Breast epithelium (tissue), 4 donors: Measurements from ENCODE around the gene PTH1R. TPM values are rescaled to one million over a fixed set of nuclear protein-coding genes. Genes with fewer than 3 reads are reported as not detected.

Source experiments
- DNase-seq, 2 donors: peaks; one replicate each; pipeline ENCODE4 v3.0.0-alpha.2; 2019; ENCODE audit warnings: low spot score in 2 of 2
- H3K27ac ChIP-seq, 2 donors: fragments of 200-600 bp; sonication (generic) in 1 of 2; one replicate each; pipeline ENCODE4 v1.5.1; 2016 to 2019; ENCODE audit warnings: mild to moderate bottlenecking in 1 of 2
- H3K27me3 ChIP-seq, 2 donors: fragments of 200-600 bp; sonication (generic) in 1 of 2; one replicate each; pipeline versions ENCODE4 v1.5.1 to v1.6.0; 2017 to 2019; ENCODE audit warnings: control low read depth in 1 of 2, mild to moderate bottlenecking in 1 of 2
- H3K36me3 ChIP-seq: fragments of 200-600 bp; one replicate; pipeline ENCODE4 v1.5.1; 2019
- H3K4me1 ChIP-seq, 2 donors: fragments of 200-600 bp; sonication (generic); one replicate each; pipeline ENCODE4 v1.5.1; 2016 to 2019; ENCODE audit warnings: control low read depth in 1 of 2
- H3K4me3 ChIP-seq, 3 donors: fragments of 200-600 bp; sonication (generic); 1 replicate in 2 of 3; 2 replicates in 1 of 3; pipeline ENCODE4 v1.5.1; 2016 to 2019; ENCODE audit warnings: mild to moderate bottlenecking in 3 of 3, moderate library complexity in 2 of 3
- H3K9me3 ChIP-seq, 2 donors: fragments of 200-600 bp; sonication (generic) in 1 of 2; one replicate each; pipeline ENCODE4 v1.5.1; 2016 to 2019; ENCODE audit warnings: control low read depth in 1 of 2
- POLR2A ChIP-seq: fragments of 450-650 bp; IDR thresholded peaks from one replicate; pipeline ENCODE4 v1.6.1; 2016; ENCODE audit warnings: antibody characterized with exemption, mild to moderate bottlenecking, moderate library complexity
- POLR2AphosphoS5 ChIP-seq, 3 donors: sonication (generic); formaldehyde crosslinking; IDR thresholded peaks; one replicate each; pipeline ENCODE4 v1.6.1; 2017; ENCODE audit warnings: antibody characterized with exemption in 3 of 3
- intact Hi-C: fragments of 100-400 bp; cut with DNase I; formaldehyde crosslinking; loops from one replicate; pipeline ENCODE4 v1.15.1; 2023; ENCODE audit warnings: low total_unique reads
- total RNA-seq, 3 donors: library from RNA; depleted of rRNA; stranded (reverse); fragments of >200 nt; gene quantifications; one replicate each; pipeline ENCODE4 v1.1.0, GENCODE V29; 2016
- TF ChIP-seq, protein P1 (sequence below), 3 donors: fragments of 450-650 bp; IDR thresholded peaks; one replicate each; pipeline ENCODE4 v1.5.1; 2016 to 2017; ENCODE audit warnings: antibody characterized with exemption in 3 of 3, mild to moderate bottlenecking in 3 of 3, moderate library complexity in 3 of 3

Gene PTH1R
- total RNA-seq, 3 donors from 2014 or later: 4.7 to 38.2 (median 13.4) TPM

DNA sequence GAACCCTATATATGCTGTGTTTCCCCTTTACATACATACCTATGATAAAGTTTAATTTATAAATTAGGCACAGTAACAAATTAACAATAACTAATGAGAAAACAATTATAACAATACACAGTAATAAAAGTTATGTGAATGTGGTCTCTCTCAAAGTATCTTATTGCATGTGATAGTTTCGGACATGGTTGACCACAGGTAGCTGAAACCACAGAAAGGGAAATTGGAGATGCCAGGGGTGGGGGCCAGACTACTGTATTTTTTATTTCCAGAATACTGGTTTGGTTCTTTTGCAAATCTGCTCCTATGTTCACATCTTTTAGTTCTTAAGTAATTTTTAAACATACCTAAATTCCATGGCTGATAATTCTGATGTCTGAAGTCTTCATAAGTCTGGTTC, 40.7 kb downstream of the PTH1R start:
- no peaks in the 10 kb centered on the region for H3K9me3 ChIP-seq
- DNase-seq: no peak
- no peaks in the 10 kb centered on the region for H3K27me3 ChIP-seq
- H3K4me1 ChIP-seq: no peaks in the 10 kb centered on the region
- intact Hi-C loops: no loop called here
- TF ChIP-seq POLR2A: no peak
- TF ChIP-seq POLR2AphosphoS5 (IDR thresholded peaks at IDR 0.05): no peak
- TF ChIP-seq, protein P1, sequence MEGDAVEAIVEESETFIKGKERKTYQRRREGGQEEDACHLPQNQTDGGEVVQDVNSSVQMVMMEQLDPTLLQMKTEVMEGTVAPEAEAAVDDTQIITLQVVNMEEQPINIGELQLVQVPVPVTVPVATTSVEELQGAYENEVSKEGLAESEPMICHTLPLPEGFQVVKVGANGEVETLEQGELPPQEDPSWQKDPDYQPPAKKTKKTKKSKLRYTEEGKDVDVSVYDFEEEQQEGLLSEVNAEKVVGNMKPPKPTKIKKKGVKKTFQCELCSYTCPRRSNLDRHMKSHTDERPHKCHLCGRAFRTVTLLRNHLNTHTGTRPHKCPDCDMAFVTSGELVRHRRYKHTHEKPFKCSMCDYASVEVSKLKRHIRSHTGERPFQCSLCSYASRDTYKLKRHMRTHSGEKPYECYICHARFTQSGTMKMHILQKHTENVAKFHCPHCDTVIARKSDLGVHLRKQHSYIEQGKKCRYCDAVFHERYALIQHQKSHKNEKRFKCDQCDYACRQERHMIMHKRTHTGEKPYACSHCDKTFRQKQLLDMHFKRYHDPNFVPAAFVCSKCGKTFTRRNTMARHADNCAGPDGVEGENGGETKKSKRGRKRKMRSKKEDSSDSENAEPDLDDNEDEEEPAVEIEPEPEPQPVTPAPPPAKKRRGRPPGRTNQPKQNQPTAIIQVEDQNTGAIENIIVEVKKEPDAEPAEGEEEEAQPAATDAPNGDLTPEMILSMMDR (IDR thresholded peaks at IDR 0.05): no peak
- H3K4me3 ChIP-seq: no peak overlapping the region
- H3K27ac ChIP-seq: no peak overlapping the region
- H3K36me3 ChIP-seq: no peaks in the 10 kb centered on the region

DNA sequence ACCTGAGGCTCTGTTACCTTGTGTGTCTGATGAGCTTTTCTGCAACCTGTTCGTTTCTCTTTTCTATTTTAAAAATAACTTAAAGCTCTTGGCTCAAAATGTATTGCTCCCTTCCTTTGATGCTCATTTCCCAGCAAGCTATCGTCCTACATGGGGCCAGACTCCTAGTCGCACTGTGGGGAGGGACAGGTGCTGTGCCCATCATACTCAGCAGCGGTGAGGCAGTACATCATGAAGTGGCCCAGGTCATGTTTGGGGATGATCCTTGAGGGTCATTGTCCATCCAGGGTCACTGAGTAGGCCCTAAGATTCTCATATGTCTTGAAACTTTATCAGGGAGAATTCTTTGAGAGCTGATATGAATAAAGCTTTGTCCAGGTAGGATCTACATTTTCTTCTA, 41.1 kb downstream of the PTH1R start:
- Histone ChIP-seq H3K4me3 (no peak overlapping the region), H3K36me3 (no peaks in the 10 kb centered on the region), H3K9me3 (no peaks in the 10 kb centered on the region), H3K27me3 (no peaks in the 10 kb centered on the region), H3K4me1 (no peaks in the 10 kb centered on the region), H3K27ac (no peak overlapping the region)
- TF ChIP-seq POLR2AphosphoS5 (IDR thresholded peaks at IDR 0.05): no peak
- TF ChIP-seq, protein P1 (IDR thresholded peaks at IDR 0.05): no peak
- no peak for TF ChIP-seq POLR2A
- no peak for DNase-seq
- intact Hi-C loops: no loop called here

DNA sequence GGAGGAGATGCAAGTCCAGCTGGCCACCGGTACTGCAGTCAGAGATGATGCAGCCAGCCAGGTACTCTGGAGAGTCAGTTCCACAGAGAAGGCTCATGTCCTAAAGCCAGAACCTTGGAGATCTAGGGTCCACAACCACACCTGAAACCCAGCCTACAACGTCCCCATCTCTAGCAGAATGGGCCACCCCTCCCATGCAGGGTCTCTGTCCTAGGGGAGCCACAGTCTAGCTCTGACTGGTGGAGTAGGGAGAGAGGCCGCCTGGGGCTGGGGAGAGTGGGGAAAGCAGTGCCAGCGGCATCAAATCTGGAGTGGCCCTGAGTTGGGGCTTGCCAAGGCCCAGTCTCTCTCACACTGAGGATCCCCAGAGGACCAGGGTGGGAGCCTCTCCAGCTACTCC, 43.5 kb downstream of the PTH1R start:
- no peak overlapping the region for H3K27ac ChIP-seq
- no peak for DNase-seq
- H3K9me3 ChIP-seq: no peaks in the 10 kb centered on the region
- H3K36me3 ChIP-seq: no peaks in the 10 kb centered on the region
- H3K4me3 ChIP-seq: no peak overlapping the region
- no peaks in the 10 kb centered on the region for H3K4me1 ChIP-seq
- intact Hi-C loops: loop anchor here (5.0 kb wide), 1 partner anchor 1044 kb away; no protein-coding TSS in a partner anchor
- H3K27me3 ChIP-seq: no peaks in the 10 kb centered on the region
- TF ChIP-seq POLR2AphosphoS5 (IDR thresholded peaks at IDR 0.05) (no peak), POLR2A (no peak)
- TF ChIP-seq, protein P1 (IDR thresholded peaks at IDR 0.05): no peak

DNA sequence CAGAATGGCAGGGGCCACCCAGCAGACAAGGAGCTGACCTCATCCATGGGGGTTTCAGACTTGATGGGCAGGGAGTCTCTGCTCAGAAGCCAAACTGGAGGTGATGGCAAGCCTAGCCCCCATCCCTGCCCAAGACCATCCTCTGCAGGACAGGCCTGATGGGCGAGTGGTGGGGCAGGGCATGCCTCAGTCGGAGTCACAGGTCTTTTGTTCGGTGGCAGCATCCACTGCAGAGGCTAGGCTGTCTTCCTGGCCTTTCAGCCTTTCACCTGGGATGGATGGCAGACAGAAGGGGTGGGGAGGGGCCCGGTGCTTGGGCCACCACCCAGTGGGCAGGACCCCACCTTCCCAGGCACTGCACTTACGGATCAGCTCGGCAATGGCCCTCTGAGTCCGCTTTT, 44.4 kb downstream of the PTH1R start:
- no peak overlapping the region for H3K4me3 ChIP-seq
- TF ChIP-seq POLR2AphosphoS5 (IDR thresholded peaks at IDR 0.05) (no peak), POLR2A (no peak)
- TF ChIP-seq, protein P1 (IDR thresholded peaks at IDR 0.05): no peak
- no peaks in the 10 kb centered on the region for H3K9me3 ChIP-seq
- no peaks in the 10 kb centered on the region for H3K36me3 ChIP-seq
- intact Hi-C loops: loop anchor here (5.0 kb wide), 1 partner anchor 1045 kb away; no protein-coding TSS in a partner anchor
- H3K4me1 ChIP-seq: peaks cover 0 to 3% of the 10 kb centered on the region in 2 donors
- no peak overlapping the region for H3K27ac ChIP-seq
- H3K27me3 ChIP-seq: no peaks in the 10 kb centered on the region
- no peak for DNase-seq

DNA sequence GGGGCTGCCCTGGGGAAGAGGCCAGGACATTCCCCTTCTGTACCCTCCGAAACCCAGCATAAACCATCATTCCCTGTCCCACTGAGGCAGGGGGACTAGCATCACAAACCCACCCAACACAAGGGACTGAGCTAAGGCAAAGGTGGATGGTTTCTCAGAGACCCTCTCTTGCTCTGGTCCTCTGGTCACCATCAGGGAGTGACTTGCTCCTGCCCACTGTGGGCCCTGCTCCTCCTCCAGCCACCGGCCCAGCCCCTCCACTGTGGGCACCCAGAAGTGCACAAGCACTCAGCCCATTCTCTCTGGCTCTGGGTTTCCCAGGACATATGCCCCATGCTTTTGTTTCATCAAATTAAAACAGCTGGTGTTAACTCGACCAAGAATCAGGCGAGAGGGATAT, 44.9 kb downstream of the PTH1R start:
- Histone ChIP-seq H3K27me3 (no peaks in the 10 kb centered on the region), H3K4me3 (no peak overlapping the region), H3K27ac (no peak overlapping the region), H3K9me3 (no peaks in the 10 kb centered on the region), H3K4me1 (peaks cover 0 to 9% of the 10 kb centered on the region in 2 donors), H3K36me3 (no peaks in the 10 kb centered on the region)
- DNase-seq: no peak
- TF ChIP-seq, protein P1 (IDR thresholded peaks at IDR 0.05): no peak
- intact Hi-C loops: loop anchor here (5.0 kb wide), 1 partner anchor 1045 kb away; no protein-coding TSS in a partner anchor
